ENCODE data around the gene ZDHHC18.
"Not testable (repeated sequence)": the region's sequence is repeated elsewhere in the genome, so short reads cannot be mapped to it uniquely, and the experiment has no call there.

The ZDHHC18 gene

GRCh38 chr1:26874896-26875295, 48.4 kb downstream of the ZDHHC18 start:
- TF ChIP-seq CTCF (IDR thresholded peaks at IDR 0.05; ENCODE audit: insufficient read depth, low read depth, low read length, missing control alignments) = no peak
- no peak overlapping the region for H3K4me3 ChIP-seq (ENCODE audit: low read depth, low read length)
- no peak for DNase-seq (ENCODE audit: low read depth)

DNA sequence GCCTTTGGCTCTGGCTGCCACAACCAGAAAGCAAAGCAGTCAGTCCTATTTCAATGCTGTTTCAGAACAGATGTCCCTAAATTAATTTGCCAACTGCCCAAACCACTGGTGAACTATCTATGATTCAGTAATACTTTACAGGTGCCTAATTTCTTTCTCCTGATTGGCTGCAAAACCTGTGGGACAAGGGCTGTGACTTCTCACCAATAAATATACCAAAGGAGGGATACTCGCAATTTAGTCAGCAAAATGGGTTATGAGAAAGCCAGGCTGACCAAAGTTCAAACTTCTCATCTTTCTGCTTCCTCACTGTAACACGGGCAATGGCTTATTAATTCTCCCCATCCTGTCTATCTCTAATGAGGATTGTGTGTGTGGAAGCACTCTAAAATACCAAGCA, 50.8 kb downstream of the ZDHHC18 start:
- H3K4me3 ChIP-seq (ENCODE audit: low read depth, low read length) = no peak overlapping the region
- DNase-seq (ENCODE audit: low read depth) = no peak
- TF ChIP-seq CTCF (IDR thresholded peaks at IDR 0.05; ENCODE audit: insufficient read depth, low read depth, low read length, missing control alignments) = no peak

DNA sequence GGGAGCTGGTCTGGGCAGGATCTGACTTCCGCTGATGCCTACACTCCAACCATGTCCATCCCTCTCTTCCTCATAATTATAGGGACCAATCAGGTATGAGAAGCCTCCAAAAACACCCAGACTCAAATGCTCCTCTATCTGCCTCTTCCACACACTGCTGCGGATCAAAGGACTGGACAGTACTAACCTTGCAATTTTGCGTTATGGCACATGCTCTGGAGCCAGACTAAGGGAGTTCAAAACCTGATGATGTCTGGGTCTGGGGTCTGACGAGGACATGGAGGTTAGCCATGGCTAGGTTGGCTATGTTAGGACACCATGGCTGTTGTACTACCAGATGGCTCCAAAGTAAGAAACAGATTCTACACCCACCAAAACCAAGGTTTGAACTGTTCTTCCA, 53.3 kb downstream of the ZDHHC18 start:
- no peak for TF ChIP-seq CTCF (IDR thresholded peaks at IDR 0.05; ENCODE audit: insufficient read depth, low read depth, low read length, missing control alignments)
- no peak overlapping the region for H3K4me3 ChIP-seq (ENCODE audit: low read depth, low read length)
- DNase-seq (ENCODE audit: low read depth) = no peak

DNA sequence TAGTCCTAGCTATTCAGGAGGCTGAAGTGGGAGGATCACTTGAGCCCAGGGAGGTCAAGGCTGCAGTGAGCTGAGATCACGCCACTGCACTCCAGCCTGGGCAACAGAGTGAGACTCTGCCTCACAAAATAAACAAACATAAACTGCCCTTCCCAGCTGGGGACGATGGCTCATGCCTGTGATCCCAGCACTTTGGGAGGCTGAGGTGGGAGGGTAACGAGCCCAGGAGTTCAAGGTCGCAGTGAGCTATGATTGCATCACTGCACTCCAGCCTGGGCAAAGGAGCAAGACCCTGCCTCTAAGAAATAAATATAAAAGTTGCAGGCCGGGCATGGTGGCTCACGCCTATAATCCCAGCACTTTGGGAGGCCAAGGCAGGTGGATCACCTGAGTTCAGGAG, 55.1 kb downstream of the ZDHHC18 start:
- not testable (repeated sequence) for H3K4me3 ChIP-seq (ENCODE audit: low read depth, low read length); DNase-seq (ENCODE audit: low read depth)

- H3K4me3 ChIP-seq (ENCODE audit: low read depth, low read length) = no peak overlapping the region
- no peak for TF ChIP-seq CTCF (IDR thresholded peaks at IDR 0.05; ENCODE audit: insufficient read depth, low read depth, low read length, missing control alignments)
- no peak for DNase-seq (ENCODE audit: low read depth)
These were observed 56.4 kb downstream of the ZDHHC18 start for GRCh38 chr1:26882696-26883463.

GRCh38 chr1:26887125-26887524, 60.6 kb downstream of the ZDHHC18 start:
- TF ChIP-seq CTCF (IDR thresholded peaks at IDR 0.05; ENCODE audit: insufficient read depth, low read depth, low read length, missing control alignments) = peak; percentile 43
- no peak overlapping the region for H3K4me3 ChIP-seq (ENCODE audit: low read depth, low read length)
- peak; percentile 45 for DNase-seq (ENCODE audit: low read depth)

GRCh38 chr1:26888231-26888630, 61.7 kb downstream of the ZDHHC18 start:
- H3K4me3 ChIP-seq (ENCODE audit: low read depth, low read length) = no peak overlapping the region
- no peak for TF ChIP-seq CTCF (IDR thresholded peaks at IDR 0.05; ENCODE audit: insufficient read depth, low read depth, low read length, missing control alignments)
- no peak for DNase-seq (ENCODE audit: low read depth)
